Ramos (cell line): Measurements from ENCODE around the gene INHBB.
"Not testable (repeated sequence)": the region's sequence is repeated elsewhere in the genome, so short reads cannot be mapped to it uniquely, and the experiment has no call there.

ENCODE experiments used
- in situ Hi-C: fragments of 300-500 bp; cut with MboI; formaldehyde crosslinking; loops from one replicate; pipeline ENCODE4 v1.14.3; 2022; ENCODE audit warnings: low sequenced_read_pairs; ENCODE audit not compliant: unreplicated experiment

The INHBB gene

GRCh38 chr2:120315367-120316033 is 30.4 kb upstream of the INHBB start:
- in situ Hi-C loops = loop anchor here (10.0 kb wide), 1 partner anchor 111 kb away; no protein-coding TSS in a partner anchor

GRCh38 chr2:120316071-120316470 is 29.9 kb upstream of the INHBB start:
- in situ Hi-C loops = loop anchor here (10.0 kb wide), 1 partner anchor 111 kb away; no protein-coding TSS in a partner anchor

GRCh38 chr2:120316528-120317179 is 29.3 kb upstream of the INHBB start:
- in situ Hi-C loops = loop anchor here (10.0 kb wide), 1 partner anchor 112 kb away; no protein-coding TSS in a partner anchor

- in situ Hi-C loops = loop anchor here (10.0 kb wide), 1 partner anchor 112 kb away; no protein-coding TSS in a partner anchor
Observed at GRCh38 chr2:120317180-120317533, 28.8 kb upstream of the INHBB start.

GRCh38 chr2:120317916-120318315 is 28.0 kb upstream of the INHBB start:
- in situ Hi-C loops = loop anchor here (10.0 kb wide), 1 partner anchor 113 kb away; no protein-coding TSS in a partner anchor

- in situ Hi-C loops = loop anchor here (10.0 kb wide), 1 partner anchor 114 kb away; no protein-coding TSS in a partner anchor
Observed at GRCh38 chr2:120318626-120319025, 27.3 kb upstream of the INHBB start.

GRCh38 chr2:120319123-120319522 is 26.8 kb upstream of the INHBB start:
- in situ Hi-C loops = loop anchor here (10.0 kb wide), 1 partner anchor 114 kb away; no protein-coding TSS in a partner anchor

GRCh38 chr2:120319686-120320317 is 26.1 kb upstream of the INHBB start:
- in situ Hi-C loops = loop anchor here (10.0 kb wide), 1 partner anchor 115 kb away; no protein-coding TSS in a partner anchor

GRCh38 chr2:120320318-120320851 is 25.6 kb upstream of the INHBB start:
- in situ Hi-C loops = no loop called here

GRCh38 chr2:120320887-120321556 is 24.9 kb upstream of the INHBB start:
- in situ Hi-C loops = not testable (repeated sequence)

GRCh38 chr2:120321721-120322284 is 24.1 kb upstream of the INHBB start:
- in situ Hi-C loops = no loop called here

- in situ Hi-C loops = no loop called here
Observed at GRCh38 chr2:120322329-120322728, 23.6 kb upstream of the INHBB start.

GRCh38 chr2:120323214-120323613 is 22.7 kb upstream of the INHBB start:
- in situ Hi-C loops = no loop called here

GRCh38 chr2:120323807-120324399 is 22.0 kb upstream of the INHBB start:
- in situ Hi-C loops = no loop called here

GRCh38 chr2:120324933-120325332 is 21.0 kb upstream of the INHBB start:
- in situ Hi-C loops = no loop called here

GRCh38 chr2:120326066-120326465 is 19.9 kb upstream of the INHBB start:
- in situ Hi-C loops = no loop called here

- in situ Hi-C loops = no loop called here
Observed at GRCh38 chr2:120330946-120331822, 14.8 kb upstream of the INHBB start.

- in situ Hi-C loops = no loop called here
Observed at GRCh38 chr2:120331903-120332302, 14.0 kb upstream of the INHBB start.

- in situ Hi-C loops = no loop called here
Observed at GRCh38 chr2:120332384-120332783, 13.6 kb upstream of the INHBB start.
